T follicular helper cell (primary cell): Measurements from ENCODE around the gene PTCRA.

ENCODE experiments used
- DNase-seq: peaks from one replicate; pipeline ENCODE4 v3.0.0-alpha.2; 2020; ENCODE audit warnings: low read depth

The PTCRA gene

GRCh38 chr6:42971746-42972327, 56.0 kb downstream of the PTCRA start:
- no peak for DNase-seq

- DNase-seq, result no peak
Measured at GRCh38 chr6:42973926-42974325, 58.1 kb downstream of the PTCRA start.

- DNase-seq, result no peak
Measured at GRCh38 chr6:42974919-42975505, 59.2 kb downstream of the PTCRA start.
